ENCODE results near the gene MAP3K9. TPM values are rescaled to one million over a fixed set of nuclear protein-coding genes. Genes with fewer than 3 reads are reported as not detected.

The MAP3K9 gene
- total and polyA plus RNA-seq, 2 of the 8 experiments (the other 6 are each of a cell fraction or from before 2014, with no cell fraction given) = 9.8 to 24.7 TPM

- no peak for TF ChIP-seq JUN (IDR thresholded peaks at IDR 0.05; ENCODE audit: low read depth, low read length)
- TF ChIP-seq, protein P1, sequence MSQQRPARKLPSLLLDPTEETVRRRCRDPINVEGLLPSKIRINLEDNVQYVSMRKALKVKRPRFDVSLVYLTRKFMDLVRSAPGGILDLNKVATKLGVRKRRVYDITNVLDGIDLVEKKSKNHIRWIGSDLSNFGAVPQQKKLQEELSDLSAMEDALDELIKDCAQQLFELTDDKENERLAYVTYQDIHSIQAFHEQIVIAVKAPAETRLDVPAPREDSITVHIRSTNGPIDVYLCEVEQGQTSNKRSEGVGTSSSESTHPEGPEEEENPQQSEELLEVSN (IDR thresholded peaks at IDR 0.05) = no peak
- peak; percentile 54 for TF ChIP-seq NANOG (IDR thresholded peaks at IDR 0.05; ENCODE audit: insufficient read depth, low read depth, low read length, poor library complexity, severe bottlenecking)
- TF ChIP-seq USF2 (IDR thresholded peaks at IDR 0.05; ENCODE audit: low read length) = no peak
- TF ChIP-seq EZH2 (IDR thresholded peaks at IDR 0.05; ENCODE audit: low read depth, low read length, severe bottlenecking) = no peak
- TF ChIP-seq TAF7 (optimal IDR thresholded peaks at IDR 0.05; ENCODE audit: borderline replicate concordance, low read depth, low read length) = no peak
- TF ChIP-seq EP300 (IDR thresholded peaks at IDR 0.05; ENCODE audit: borderline replicate concordance in 1 of 2, low read depth in 2 of 2, low read length in 2 of 2) = peak in 1 of 2 experiments; percentile 41; a peak in 1 of 3 replicates
- TF ChIP-seq CBX5 (IDR thresholded peaks at IDR 0.05; ENCODE audit: low read depth, low read length) = no peak
- no peak for TF ChIP-seq KDM4A (IDR thresholded peaks at IDR 0.05; ENCODE audit: low read depth, low read length, severe bottlenecking)
- no peak for TF ChIP-seq ATF3 (IDR thresholded peaks at IDR 0.05; ENCODE audit: insufficient read depth, low read depth, low read length)
- TF ChIP-seq ZNF274 (IDR thresholded peaks at IDR 0.05; ENCODE audit: borderline replicate concordance, extremely low read depth, low read length) = no peak
- no peak for TF ChIP-seq SUZ12 (IDR thresholded peaks at IDR 0.05; ENCODE audit: low read length)
- peak; percentile 97 for TF ChIP-seq TCF12 (IDR thresholded peaks at IDR 0.05; ENCODE audit: low read depth, low read length)
- TF ChIP-seq KDM5A (IDR thresholded peaks at IDR 0.05; ENCODE audit: low read length) = no peak
- TF ChIP-seq YY1 (IDR thresholded peaks at IDR 0.05; ENCODE audit: low read depth, low read length) = 0 out of 2 replicates have a peak, but pooled peaks have one; percentile 4
- TF ChIP-seq SP2 (IDR thresholded peaks at IDR 0.05; ENCODE audit: low read length) = no peak
- no peak for TF ChIP-seq POU5F1 (IDR thresholded peaks at IDR 0.05; ENCODE audit: low read depth, low read length)
- no peak for TF ChIP-seq CHD1 (IDR thresholded peaks at IDR 0.05; ENCODE audit: low read depth, low read length)
- no peak for TF ChIP-seq ASH2L (IDR thresholded peaks at IDR 0.05; ENCODE audit: low read length)
- TF ChIP-seq SAP30 (IDR thresholded peaks at IDR 0.05; ENCODE audit: insufficient read depth, insufficient replicate concordance, low read length) = no peak
These were observed 100.4 kb downstream of the MAP3K9 start (continued) for GRCh38 chr14:70708717-70709570.

Measured in H1 (cell line).